HG03520 (cell line): ENCODE results near the gene EXPH5.

Source experiments
- ATAC-seq: cut with Tn5 transposase; IDR thresholded peaks from one replicate; pipeline ENCODE4 v1.9.1; 2021; ENCODE audit warnings: mild to moderate bottlenecking, moderate library complexity; ENCODE audit not compliant: unreplicated experiment

Gene EXPH5

DNA sequence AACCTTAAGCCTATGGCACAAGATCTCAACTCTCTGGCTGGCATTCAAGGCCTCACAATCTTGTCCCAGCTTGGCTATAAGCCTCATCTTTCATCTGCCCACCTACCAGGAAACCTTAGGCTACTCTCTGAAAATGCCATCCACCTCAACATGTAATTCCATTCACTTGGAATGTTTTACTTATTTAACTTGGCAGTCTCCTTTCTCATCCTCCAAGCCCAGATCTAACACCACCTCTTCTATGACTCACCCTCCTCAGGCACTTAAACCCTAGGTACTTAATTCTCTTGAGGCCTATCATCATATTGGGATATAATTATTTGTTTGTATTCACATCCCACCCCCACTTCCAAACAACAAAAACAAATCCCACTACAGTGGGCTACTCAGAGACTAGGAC lies 110.4 kb downstream of the EXPH5 start:
- ATAC-seq: no peak

DNA sequence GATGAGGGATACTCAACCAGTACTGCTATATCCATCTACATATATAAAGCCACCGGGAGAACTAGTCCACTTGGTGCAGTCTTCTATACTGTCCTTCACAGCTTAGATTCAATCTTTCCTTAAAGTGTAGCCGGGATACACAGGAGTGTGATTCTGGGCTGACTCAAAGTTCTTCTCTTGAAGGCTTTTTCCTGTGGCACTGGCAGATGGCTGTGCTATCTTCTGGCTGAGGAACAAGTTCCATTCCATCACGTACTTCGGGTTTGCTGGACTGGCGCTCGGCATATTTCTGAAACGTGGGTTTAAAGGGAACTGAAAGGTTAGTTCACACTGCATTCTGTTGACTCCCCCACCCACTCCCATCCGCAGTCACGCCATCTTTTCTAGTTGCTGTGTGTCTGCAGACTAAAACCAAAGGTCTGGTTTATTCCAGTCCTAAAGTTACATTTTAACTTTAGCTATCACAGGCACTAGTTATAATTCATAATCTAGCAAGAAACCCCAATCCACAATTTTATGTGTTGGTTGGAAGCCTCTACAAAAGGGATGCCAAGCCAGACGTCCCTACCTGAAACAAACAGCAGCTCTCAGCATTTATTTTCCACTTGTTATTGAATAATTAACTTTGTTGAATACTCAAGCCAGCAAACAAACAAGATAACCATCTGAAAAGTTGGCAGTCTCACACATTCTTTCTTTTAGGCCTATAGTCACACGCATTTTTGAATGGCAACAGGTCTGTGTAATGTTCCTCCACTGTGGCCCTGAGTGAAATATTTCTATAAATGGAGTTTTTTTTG lies 118.7 kb downstream of the EXPH5 start:
- ATAC-seq: no peak

DNA sequence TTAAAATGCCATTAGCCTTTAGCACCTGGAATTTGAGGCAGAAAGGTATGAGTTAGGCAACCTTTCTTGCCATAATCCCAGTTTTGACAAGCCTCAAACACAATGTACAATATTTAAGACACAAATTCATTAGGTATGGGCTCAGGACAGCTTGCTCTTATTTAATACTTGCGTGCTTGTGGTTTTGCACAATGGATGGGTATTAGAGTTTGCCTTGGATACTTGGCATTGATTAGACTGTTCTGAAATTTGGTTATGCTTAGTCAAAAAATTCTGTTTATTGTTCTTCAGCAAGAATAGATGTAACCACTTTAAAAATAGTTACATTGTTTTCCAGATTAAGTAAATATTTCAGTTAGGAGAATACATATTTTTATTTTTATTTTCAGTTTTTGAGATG lies 120.9 kb downstream of the EXPH5 start:
- ATAC-seq: no peak

DNA sequence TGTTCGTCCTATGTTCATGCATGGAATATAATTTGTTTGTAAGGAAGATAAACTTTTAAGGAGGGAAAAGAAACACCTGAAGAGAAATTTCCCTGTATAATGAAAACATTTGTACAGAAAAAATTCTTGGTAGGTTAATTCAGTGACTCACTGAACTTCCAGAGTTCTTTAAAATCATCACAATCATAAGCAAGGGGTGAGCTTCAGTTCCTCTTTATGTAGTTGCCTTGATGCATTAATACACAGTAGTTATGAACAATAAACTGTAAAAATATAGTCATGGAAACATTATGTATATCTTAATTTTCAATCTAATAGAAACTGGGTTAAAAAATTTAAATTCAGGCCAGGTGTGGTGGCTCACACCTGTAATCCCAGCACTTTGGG lies 125.1 kb downstream of the EXPH5 start:
- ATAC-seq: no peak

DNA sequence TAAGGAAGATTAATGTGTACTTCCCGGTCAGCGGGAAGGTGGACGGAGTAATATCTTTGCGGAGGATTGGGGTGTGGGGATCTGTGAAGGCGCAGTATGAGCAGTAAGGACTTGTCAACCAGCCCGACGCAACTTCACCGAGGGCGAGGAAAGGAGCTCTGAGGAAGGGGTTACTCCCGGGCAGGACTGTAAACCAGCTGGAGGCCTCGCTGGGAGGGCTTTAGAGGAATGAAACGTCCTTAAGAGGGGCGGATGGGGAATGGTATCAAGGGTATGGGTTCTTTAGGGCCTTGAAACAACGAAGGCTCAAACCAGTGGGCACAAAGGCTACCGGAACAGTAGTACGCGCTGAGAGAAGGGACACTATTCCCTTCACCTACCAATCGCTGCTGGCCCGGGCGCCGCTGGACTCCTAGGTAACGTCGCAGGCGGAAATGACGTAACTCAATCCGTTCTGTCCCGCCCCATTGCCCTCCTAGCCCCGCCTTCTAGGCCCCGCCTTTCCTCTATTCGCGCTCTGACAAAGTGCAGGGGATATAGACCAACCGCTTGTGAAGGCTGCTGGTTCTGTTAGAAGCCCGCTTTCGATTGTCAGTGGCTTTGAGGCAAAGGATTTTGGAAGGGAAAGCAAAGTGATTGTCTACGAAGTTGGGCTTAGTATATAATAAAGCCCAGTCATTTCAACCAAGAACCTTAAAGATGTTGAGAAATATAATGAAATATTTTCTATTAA lies 126.3 kb downstream of the EXPH5 start, which contains the start of gene C11orf65:
C11orf65 (minus strand) TSS at position 439 of the 733 bp plus-strand sequence. CDS start 5,970 bp downstream, outside the sequence.
- ATAC-seq: peak; percentile 99

DNA sequence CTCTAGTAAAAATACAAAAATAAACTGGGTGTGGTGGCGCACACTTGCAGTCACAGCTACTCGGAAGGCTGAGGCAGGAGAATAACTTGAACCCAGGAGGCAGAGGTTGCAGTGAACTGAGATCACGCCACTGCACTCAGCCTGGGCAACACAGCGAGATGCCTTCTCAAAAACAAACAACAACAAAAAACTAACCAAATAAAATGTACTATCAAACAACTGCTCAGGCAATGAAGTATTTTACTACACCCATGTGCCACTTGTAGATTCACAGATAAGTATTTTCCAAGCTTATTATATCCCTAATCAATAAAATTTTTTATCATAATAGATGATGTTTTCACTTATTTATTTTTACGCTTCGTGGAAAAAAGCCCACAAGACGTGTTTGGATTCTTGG lies 127.2 kb downstream of the EXPH5 start:
- no peak for ATAC-seq
